LNCAP (cell line): ENCODE results near the gene TBPL1.

Experiments
- CTCF ChIP-seq: fragments of 450-650 bp; IDR thresholded peaks from 2 replicates; pipeline ENCODE4 v1.5.1; 2017; ENCODE audit warnings: mild to moderate bottlenecking

The TBPL1 gene

GRCh38 chr6:134031696-134032255 is 78.8 kb downstream of the TBPL1 start:
- TF ChIP-seq CTCF = no peak

GRCh38 chr6:134034478-134034877 is 81.5 kb downstream of the TBPL1 start:
- no peak for TF ChIP-seq CTCF

- no peak for TF ChIP-seq CTCF
These were observed 82.2 kb downstream of the TBPL1 start for GRCh38 chr6:134034961-134035822.

DNA sequence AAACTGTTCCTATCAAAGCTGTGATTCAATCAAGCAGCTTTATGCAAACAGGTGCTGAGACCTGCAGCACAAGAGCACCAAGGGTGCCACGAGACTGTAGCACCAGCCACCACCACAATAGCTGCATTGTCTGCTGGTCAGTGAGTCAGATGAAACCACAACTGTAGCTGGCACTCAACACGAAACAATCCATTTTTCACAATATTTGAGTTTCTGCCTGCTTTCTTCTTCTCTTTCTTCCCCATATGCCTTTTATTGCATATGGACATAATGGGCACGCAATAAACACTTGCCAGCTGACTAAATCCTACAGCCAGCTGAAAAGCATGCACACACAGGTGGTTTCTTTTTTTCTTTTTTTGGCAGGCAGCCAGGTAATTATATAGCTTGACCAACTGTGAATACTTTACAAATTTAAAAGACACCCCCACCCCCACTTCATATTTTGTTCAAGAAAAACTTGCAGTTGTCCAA is 82.8 kb downstream of the TBPL1 start:
- TF ChIP-seq CTCF = no peak

GRCh38 chr6:134039116-134039515 is 86.1 kb downstream of the TBPL1 start:
- TF ChIP-seq CTCF = no peak
